ENCODE results near the gene GFM1. TPM values are rescaled to one million over a fixed set of nuclear protein-coding genes. Genes with fewer than 3 reads are reported as not detected.

Gene GFM1
- total RNA-seq, 2 experiments from 2014 or later = 48.4 to 56.1 TPM

DNA sequence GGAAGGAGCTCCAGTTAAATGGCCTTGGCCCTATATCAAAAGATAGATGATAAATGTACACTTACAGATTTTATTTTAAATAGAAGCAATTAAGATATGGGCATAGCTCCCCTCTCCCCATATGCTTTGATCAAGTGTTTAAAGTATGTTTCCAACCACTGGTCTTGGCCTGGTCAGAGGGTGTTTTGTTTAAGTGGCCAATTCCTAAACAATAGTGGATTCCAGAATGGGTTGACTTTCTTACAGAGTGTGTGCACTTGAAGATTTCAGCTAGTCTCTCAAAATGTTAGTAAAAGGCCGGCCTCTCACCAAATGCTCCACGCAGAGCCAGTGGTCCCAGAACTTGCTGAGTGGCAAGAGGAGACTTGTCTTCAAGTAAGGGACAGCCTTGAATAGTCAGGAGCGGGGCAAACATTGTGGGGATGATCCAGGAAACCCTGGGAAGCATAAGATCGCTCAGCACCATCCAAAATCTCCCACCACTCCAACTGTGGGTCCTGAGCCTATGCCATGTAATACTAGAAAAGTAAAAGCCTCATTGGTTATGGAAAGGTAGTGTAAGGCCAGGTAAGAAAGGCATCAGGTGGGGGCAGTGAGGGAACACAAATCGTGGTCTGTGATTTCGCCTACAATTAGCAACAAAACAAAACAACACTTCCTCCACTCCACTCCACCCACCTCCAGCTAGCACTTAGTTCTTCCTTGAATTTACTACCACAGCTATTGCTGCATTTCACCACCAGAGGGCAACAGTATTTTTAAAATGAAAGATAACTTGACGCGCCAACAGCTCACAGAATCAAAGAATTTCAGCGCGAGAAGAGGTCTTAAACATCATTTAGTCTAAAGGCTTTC, 83.1 kb downstream of the GFM1 start:
- intact Hi-C loops (cut with micrococcal nuclease) = loop anchor here (1.0 kb wide), 1 partner anchor 64 kb away; no protein-coding TSS in a partner anchor
- Mint-ChIP-seq H3K4me3 (no peak overlapping the region), H3K9me3 (no peaks in the 10 kb centered on the region), H3K4me1 (ENCODE audit: low read depth) (peaks cover 27% of the 10 kb centered on the region), H3K27me3 (peaks cover 2% of the 10 kb centered on the region), H3K27ac (no peak overlapping the region), H3K36me3 (ENCODE audit: low read depth) (peaks cover 4% of the 10 kb centered on the region)
- ATAC-seq (peak; percentile 67), DNase-seq (peak; percentile 67)
- CTCF ChIA-PET = interaction anchor here (0.7 to 4.1 kb wide), 28 partner anchors 9 to 532 kb away, joined by 3 to 118 read pairs (median 6); partner anchors contain the start of genes GFM1, MFSD1 and MLF1
- POLR2A ChIA-PET = interaction anchor here (1.9 kb wide), 1 partner anchor 64 kb away, joined by 4 read pairs; no protein-coding TSS in a partner anchor
- peak; percentile 70 for TF ChIP-seq CTCF (IDR thresholded peaks at IDR 0.05)

GRCh38 chr3:158728061-158728377, 83.7 kb downstream of the GFM1 start:
- ATAC-seq (no peak), DNase-seq (no peak)
- Mint-ChIP-seq H3K27me3 (peaks cover 2% of the 10 kb centered on the region), H3K4me3 (no peak overlapping the region), H3K36me3 (ENCODE audit: low read depth) (peaks cover under 1% of the 10 kb centered on the region), H3K4me1 (ENCODE audit: low read depth) (peaks cover 24% of the 10 kb centered on the region), H3K27ac (no peak overlapping the region), H3K9me3 (no peaks in the 10 kb centered on the region)
- ChIA-PET CTCF (interaction anchor here (0.7 to 4.1 kb wide), 24 partner anchors 9 to 532 kb away, joined by 3 to 118 read pairs (median 7); partner anchors contain the start of genes GFM1, MFSD1 and MLF1), POLR2A (interaction anchor here (1.9 kb wide), 1 partner anchor 63 kb away, joined by 4 read pairs; no protein-coding TSS in a partner anchor)
- intact Hi-C loops (cut with micrococcal nuclease) = no loop called here
- peak; percentile 54 for TF ChIP-seq CTCF (IDR thresholded peaks at IDR 0.05)

- Mint-ChIP-seq H3K27ac (no peak overlapping the region), H3K4me1 (ENCODE audit: low read depth) (peaks cover 22% of the 10 kb centered on the region), H3K9me3 (no peaks in the 10 kb centered on the region), H3K27me3 (peaks cover 2% of the 10 kb centered on the region), H3K4me3 (no peak overlapping the region), H3K36me3 (ENCODE audit: low read depth) (peaks cover 2% of the 10 kb centered on the region)
- ChIA-PET POLR2A (interaction anchor here (1.9 kb wide), 1 partner anchor 62 kb away, joined by 4 read pairs; no protein-coding TSS in a partner anchor), CTCF (interaction anchor here (1.1 to 4.1 kb wide), 9 partner anchors 13 to 158 kb away, joined by 3 to 118 read pairs (median 18); partner anchors contain the start of genes MFSD1 and MLF1)
- ATAC-seq (no peak), DNase-seq (no peak)
- intact Hi-C loops (cut with micrococcal nuclease) = no loop called here
- TF ChIP-seq CTCF (IDR thresholded peaks at IDR 0.05) = no peak
These were observed 84.5 kb downstream of the GFM1 start for GRCh38 chr3:158728851-158729250.

GRCh38 chr3:158731486-158731885, 87.2 kb downstream of the GFM1 start:
- H3K4me1 Mint-ChIP-seq (ENCODE audit: low read depth) = peaks cover 16% of the 10 kb centered on the region
- no peak for TF ChIP-seq CTCF (IDR thresholded peaks at IDR 0.05)
- DNase-seq (no peak), ATAC-seq (no peak)
- H3K27ac Mint-ChIP-seq = no peak overlapping the region
- peaks cover 9% of the 10 kb centered on the region for H3K9me3 Mint-ChIP-seq
- POLR2A ChIA-PET = no interaction called here
- CTCF ChIA-PET = interaction anchor here (1.6 kb wide), 1 partner anchor 16 kb away, joined by 3 read pairs; no protein-coding TSS in a partner anchor
- peak overlapping the region; percentile 56 for H3K4me3 Mint-ChIP-seq
- peaks cover 14% of the 10 kb centered on the region for H3K36me3 Mint-ChIP-seq (ENCODE audit: low read depth)
- intact Hi-C loops (cut with micrococcal nuclease) = no loop called here
- H3K27me3 Mint-ChIP-seq = peaks cover 2% of the 10 kb centered on the region

Data from activated CD8-positive, alpha-beta T cell treated with anti-CD3 and anti-CD28 coated beads for 36 hours (primary cell).